ENCODE measurements around the gene WDR49.
A peak's percentile ranks its signal among the peaks of the same experiment; 100 is the strongest.

The WDR49 gene

DNA sequence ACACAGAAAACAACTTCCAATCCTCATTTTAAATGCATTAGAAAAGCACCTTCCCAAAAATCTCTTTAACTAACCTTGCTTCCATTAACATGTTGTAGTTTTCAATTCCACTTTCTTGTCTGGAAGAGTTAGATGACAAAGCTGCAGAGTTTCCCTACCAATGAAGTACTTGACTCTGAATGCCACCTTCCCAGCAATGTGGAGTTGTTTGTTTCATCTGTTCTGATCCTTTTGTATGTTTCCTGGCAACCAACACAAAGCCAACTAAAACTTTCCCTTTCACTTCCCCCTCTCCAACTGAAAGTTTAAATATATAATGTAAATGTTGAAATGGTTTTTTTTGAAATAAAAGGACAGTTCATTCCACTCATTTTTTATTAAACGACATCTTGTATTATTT is at the start of gene WDR49:
Gene WDR49 (minus strand): TSS at position 183 of the 400 bp plus-strand sequence. CDS start 517 bp downstream, outside the sequence.
- no peak for DNase-seq (ENCODE audit: low spot score)

DNA sequence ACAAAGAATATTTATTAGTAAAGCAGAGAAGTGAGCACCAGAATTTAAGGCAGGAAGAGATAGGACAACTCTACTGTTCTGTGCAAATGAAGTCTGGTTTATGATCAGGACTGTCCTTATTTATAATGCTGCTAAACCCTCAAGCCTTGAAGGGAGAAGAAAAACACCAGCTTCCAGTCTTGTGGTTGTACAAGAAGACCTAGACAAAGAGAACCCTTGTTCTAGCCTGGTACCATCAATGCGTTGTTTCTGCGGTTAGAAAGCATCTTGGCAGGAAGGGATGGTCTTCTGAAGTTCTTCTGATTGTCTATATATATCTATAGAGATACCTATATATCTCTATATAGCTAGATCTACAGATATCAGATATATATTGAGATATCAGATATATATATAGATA is 47.2 kb upstream of the WDR49 start:
- peak; percentile 86 for DNase-seq (ENCODE audit: low spot score)

DNA sequence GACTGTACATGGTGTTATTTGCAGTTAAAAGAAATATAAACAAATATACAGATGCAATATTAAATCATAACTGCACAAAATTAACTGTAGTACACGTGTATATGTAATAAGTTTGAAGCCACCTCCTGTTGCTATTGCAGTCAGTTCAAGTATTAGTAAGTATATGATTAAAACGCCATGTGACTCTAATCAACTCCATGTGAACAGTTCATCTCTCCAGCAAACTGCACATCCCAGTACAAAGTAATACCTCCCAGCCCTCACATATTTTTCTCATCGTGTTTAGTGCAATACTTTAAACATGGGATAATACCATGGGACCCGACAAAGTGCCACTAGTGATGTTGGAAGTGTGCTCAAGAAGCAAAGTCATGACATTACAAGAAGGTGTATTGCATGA is 46.3 kb upstream of the WDR49 start:
- DNase-seq (ENCODE audit: low spot score): no peak

DNA sequence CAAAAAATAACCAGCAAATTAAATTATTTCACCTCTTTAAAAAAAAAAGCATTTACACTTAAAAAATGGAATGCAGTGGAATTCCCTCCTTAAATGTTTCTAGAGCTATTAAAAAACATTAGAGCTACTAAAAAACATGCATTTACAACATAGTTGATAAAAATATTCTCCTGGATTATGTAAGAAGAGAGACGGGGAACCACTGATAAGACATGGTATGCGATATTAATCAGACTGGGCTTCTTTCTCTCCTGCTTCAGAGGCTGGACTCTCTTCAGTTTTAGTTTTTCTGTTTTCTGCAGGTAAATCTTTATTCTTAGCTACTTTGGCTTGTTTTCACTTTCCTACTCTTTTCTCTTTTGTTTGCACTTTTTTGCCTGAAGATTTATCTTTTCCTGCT is 40.4 kb upstream of the WDR49 start:
- DNase-seq (ENCODE audit: low spot score): no peak

DNA sequence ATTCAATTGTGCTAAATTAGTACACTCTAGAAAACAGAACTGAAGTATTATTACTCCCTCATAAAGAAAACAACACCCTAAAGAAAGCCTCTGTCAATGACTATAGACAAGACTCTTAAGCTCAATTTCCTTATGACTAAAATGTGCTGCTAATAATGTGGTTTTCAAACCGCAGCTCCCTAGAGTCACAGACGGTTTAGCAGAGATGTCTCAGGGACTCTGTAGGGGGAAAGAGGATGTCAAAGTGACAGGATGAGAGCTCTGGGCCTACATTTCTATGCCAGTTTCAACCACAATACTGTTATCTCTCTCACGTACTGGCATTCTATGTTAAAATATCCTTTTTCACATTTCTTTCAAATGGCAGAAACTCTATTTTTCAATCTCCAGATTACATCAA is 37.6 kb upstream of the WDR49 start:
- DNase-seq (ENCODE audit: low spot score): no peak

DNA sequence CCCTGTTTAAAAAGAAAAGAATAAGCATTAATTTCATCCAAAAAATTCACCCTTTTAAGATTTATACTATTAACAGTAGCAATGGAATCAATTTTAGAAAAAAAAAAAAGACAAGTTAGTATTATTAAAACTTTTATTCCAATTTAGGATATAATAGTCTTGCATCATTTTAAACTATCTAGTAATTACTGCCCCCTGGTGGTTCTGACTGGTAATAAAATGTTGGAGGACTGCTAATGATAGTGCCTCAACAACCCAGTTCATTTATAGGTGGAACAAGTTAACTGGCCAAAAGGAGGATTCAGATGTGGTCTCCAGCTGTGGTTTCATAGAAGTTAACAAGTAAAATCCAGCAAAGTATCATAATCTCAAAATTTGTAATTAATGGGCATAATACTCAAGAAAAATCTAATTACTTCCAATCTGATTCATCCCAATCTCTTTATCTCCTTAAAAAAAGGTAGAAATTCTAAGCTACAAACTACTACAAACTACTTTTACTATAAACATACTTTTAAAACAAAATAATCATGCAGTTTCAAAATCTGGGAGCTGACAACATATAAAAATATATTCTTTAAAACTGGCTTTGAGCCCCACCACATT is 30.7 kb upstream of the WDR49 start:
- DNase-seq (ENCODE audit: low spot score): peak; percentile 68

DNA sequence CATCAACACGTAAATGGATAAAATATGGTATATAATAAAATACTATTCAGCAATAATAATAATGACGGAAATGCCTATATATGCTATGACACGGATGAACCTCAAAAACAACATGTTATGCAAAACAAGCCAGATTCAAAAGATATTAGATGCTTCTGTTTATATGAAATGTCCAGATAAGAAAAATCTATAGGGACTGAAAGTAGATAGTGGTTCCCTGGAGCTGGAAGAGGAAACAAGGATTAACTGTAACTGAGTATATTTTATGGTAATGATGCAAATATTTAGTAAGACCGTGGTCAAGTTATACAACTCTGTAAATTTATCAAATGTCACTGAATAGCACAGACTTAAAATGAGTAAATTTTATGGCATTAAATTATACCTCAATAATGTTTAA is 25.8 kb upstream of the WDR49 start:
- no peak for DNase-seq (ENCODE audit: low spot score)

DNA sequence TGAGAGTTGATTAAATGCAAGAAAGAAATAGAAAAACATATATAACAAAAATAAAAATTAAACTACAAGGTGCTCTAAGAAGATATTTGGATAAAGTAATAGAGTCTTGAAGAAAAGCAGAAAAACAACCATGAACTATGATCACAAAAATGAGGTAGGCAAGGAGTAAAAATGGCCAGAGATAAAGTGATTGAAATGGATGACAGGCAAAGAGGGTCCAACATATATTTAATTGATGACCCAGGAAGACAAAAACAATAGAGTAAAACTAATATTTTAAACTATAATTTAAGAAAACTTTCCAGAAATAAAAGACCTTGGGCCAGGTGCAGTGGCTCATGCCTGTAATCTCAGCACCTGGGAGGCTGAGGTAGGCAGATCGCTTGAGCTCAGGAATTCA is 22.1 kb upstream of the WDR49 start:
- DNase-seq (ENCODE audit: low spot score): no peak

DNA sequence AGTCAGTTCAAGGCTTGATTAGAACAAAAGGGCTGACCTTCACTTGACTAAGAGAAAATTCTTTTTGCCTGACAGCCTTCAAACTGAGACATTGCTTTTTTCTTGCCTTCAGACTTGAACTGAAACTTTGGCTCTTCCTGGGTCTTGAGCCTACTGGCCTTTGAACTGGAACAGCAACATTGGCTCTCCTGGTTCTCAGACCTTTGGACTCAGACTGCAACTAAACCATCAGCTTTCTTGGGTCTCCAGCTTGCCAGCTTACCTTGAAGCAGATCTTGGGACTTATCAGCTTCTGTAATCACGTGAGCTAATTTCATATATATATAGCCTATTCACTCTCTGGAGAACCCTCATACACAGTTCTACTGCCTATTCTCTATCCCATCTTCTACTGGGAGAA is 19.5 kb upstream of the WDR49 start:
- DNase-seq (ENCODE audit: low spot score): no peak

DNA sequence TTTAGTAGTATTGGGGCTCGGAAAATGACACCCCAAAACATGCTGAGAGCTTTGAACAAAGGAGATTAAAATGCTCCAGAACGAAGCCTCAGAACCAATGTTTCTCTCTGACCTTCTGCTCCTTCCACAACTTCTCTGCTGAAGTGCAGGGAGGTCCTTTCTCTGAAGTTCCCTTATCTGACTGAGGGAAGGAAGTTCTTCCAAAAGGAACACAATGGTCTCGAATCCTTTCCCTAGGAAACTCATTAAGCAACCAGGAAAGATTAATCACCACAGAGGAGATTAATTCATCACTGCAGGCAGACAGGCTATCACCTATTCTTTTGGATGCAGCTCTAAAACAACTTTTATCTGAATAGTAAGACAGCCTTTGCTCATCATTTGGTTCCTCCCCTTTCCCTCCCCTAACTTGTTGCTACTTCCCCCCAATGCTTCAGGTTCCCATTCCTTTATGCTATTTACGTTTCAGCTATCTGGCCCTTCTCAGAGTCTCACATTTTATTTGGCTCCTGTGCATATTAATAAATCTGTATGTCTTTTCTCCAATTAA is 18.2 kb upstream of the WDR49 start:
- no peak for DNase-seq (ENCODE audit: low spot score)

DNA sequence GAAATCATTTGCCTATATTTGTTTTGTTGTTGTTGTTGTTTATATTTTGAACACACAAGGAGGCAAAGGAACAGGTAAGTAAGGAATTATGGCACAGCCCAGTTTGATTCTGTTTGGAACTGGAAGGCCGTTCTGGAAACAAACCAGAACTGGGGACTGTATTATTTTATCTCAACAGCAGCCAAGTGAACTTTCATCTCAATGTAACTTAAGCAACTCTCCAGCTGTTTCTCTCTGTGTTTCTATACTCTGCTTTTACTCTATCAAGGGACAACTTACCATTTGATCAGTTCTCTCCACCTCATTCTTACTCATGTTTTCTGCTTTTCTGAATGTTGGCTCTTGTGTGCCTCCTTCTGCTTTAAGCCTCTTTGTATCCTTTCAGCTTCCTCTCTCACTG is 16.0 kb upstream of the WDR49 start:
- no peak for DNase-seq (ENCODE audit: low spot score)

DNA sequence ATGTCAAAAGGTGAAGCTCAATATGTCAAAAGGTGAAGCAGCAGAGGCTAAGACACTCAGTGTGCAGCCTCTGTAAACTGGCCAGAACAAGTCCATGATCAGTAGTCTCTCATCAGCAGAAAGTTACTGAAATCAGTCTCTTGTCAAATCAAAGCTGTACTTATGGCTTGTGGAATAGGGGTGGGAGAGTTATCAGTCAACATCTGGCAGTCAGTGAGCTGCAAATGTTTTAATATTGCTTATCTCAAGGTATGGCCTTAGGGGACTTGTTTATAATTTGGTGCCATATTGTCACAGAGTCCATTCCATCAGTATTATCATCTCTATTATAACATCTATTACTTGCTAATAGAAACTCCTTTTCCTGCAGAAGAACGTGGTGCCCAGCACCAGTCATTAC is 14.9 kb upstream of the WDR49 start:
- no peak for DNase-seq (ENCODE audit: low spot score)

DNA sequence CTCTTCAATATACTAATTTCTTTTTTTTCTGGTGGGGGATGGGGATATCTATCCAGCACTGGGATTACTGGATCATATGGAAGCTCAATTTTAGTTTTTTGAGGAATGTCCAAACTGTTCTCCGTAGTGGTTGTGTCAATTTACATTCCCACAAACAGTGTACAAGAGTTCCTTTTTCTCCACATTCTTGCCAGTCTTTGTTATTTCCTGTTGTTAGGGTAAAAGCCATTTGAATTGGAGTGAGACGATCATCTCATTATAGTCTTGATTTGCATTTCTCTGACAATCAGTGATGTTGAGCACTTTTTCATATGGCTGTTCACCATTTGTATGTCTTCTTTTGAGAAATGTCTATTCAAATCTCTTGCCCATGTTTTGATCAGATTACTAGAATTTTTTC is 12.8 kb upstream of the WDR49 start:
- no peak for DNase-seq (ENCODE audit: low spot score)

DNA sequence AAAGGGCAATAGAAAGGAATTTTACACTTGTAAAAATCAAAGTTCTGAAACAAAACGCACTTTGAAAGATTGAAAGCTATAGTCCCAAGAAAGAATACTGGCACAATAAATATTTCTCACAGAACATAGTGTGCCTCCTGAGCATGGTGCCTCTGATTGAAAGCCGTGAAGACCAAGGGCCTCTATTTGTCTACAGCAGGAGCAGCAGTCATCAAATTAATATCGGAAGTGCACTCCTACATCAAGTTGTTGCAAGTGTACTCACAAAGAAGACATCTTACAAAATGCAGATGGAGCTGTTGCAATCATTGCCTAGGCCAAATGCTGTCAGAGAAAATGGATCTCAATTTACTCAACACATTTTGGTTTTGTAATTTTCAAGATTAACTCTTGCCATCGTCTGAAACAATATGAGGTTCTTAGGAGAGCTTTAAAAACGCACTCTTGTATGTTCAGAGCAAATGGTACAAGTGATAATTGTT is 9.2 kb upstream of the WDR49 start:
- DNase-seq (ENCODE audit: low spot score): no peak

DNA sequence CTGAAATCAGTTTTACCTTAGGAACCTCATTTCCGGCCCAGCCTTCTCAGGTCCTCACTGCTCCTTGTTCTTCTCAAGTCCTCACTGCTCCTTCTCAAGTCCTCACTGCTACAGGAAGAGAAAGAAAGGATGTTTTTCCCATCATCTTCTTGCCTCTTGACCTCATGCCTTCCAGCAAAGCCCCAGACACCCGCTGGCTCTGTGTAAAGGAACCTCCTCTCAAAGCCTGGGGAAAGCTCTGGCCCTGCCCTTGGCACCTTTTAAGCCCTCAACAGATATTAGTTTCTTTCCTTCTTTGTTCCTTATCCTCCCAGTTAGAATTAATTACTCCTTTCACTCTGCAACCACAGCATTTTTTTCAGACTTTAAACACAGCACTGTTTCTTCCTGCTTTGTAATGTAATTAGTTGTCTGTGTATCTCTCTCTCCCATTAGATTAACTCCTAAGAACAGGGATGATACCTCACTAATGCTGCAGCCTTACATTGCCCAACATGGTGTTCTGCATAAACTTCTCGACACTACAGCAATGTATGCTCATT is 4.0 kb upstream of the WDR49 start:
- no peak for DNase-seq (ENCODE audit: low spot score)

DNA sequence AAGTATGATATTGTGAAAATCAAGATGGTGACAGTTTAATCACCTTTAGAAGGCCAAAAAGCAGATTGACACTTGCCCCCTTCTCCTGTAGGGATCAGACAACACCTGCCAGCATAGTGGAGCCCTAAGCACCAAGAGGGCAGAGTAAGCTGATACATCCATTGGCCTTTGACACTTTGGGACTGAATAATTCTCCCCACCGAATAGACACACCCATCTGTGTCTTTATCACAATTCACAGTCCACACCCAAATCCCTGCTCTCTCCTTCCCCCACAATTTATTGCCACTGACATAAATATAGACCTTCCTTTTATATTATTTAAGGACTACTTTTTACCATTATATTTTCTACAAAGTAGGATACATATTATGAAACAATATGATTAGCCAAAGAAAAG is 3.1 kb upstream of the WDR49 start:
- no peak for DNase-seq (ENCODE audit: low spot score)

DNA sequence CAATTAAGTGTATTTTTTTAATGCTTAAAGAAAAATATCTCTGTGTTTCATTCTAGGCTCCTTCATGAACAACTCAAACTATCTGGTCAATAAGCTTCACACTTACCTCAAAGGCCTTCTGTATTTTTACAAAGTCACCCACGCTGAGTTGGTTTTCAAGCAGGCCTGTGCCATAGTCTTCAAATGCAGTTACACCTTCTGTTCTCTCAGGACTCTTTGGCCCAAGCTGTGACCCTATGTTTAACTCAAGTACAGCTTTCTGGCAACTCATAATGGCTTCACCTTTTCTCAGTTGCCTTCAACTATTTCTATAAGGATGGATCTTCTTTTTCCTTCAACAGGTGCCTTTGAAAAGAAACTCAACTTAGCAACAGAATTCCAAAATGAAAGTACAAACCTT is 587 bp downstream of the WDR49 start:
- DNase-seq (ENCODE audit: low spot score): no peak

DNA sequence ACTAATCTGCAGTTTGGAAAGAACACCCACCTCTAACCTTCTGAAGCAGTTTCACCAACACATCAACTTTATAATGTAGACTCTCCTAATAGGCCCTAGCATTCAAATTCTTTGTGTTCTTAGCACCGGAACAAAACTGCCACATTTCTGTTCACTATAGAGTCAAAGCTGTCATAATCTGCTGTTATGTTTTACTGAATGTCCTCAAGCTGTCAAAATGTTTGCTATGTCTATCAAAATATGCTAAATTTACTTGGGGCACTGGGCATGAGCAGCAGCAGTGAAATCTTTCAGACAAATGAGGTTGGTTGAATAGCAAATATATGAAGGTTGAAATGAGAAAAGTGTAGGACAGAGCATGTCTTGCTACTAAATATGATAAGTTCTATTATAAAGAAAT is 1.9 kb downstream of the WDR49 start:
- no peak for DNase-seq (ENCODE audit: low spot score)

DNA sequence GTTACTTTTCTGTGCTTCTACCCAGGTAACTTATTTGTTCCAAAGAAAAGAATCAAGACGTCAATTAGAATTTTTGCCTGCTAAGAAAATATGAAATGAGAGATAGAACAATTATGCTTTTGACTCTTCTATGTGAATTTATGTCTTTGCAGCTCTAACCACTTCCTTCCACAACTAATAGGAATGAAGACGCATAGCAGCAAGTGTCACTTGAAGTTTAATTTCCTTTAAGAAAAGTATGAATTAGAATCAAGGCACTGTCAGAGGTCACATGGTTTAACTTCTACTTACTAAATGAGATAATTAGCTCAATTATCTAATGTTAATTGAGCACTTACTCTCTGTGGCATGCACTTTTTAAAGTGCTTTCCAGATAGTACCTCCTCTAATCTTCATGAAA is 3.3 kb downstream of the WDR49 start:
- no peak for DNase-seq (ENCODE audit: low spot score)

DNA sequence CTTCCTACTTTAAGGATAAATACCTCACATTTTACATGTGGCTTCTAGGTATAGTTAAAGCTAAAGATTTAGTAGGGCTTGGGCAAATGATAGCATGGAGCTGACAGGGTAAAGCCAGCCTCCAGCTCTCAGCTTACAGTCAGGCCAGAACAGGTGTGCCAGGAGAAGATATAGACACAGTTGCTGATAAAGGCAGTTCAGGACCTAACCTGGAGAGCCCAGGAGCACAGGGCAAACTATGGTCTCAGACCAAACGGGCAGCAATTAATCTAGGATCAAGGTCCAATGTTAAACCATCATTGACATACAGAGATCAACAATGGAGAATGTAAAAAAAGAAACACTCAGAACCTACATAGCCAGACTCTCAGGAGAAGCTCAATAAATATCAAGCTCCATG is 4.0 kb downstream of the WDR49 start:
- no peak for DNase-seq (ENCODE audit: low spot score)

DNA sequence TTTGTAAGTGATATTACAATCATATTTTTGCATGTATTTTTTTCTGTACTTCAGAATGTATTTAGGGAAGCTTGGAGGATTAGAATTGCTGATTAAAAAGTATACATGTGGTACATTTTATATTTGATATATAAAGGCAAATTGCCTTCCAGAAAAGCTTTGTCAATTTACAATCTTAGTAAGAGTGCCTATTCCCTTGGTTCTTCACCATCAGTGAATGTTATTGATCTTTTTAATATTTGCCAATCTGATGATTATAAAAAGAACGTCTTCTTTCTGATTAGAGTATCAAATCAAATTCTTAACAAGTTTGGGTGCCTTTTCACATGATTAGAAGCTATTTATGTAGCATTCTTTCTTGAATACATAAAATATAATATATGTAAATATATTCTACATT is 9.1 kb downstream of the WDR49 start:
- DNase-seq (ENCODE audit: low spot score): no peak

DNA sequence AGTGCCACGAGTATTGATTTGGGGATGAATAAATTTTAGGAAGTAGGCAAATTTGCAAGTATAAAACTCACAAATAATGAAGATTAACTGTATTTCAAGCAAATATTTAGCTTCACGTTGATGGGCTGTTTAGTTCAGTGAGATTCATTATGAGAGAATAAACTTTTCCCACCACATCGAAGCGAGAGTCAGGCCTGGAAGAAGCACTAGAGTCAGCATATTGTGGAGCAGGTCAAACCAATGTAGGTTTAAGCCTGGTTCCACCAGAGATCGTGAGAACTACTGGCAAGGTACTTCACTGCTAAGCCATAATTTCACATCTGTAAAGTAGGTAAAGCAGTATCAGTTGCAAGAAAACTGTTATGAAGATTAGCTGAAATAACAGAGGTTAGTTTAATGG is 22.3 kb downstream of the WDR49 start:
- no peak for DNase-seq (ENCODE audit: low spot score)

DNA sequence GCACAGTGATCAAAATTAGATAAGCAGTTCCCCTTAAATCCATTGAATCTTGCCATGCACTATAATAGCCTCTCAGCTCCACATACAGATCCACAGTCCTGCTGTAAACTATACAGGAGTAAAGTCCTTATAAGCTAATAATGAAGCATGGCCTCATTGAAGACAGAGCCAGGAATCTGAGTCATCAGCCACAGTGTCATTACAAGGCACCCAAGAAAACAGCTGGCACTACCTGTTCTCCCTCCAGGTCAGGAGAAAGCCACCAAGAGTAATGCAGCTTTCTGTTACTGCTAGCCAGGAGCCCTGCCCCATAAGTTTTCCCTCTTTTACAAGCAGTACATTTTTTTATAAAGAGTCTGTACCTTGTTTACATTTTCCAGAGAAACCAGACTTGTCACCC is 27.3 kb downstream of the WDR49 start:
- no peak for DNase-seq (ENCODE audit: low spot score)

DNA sequence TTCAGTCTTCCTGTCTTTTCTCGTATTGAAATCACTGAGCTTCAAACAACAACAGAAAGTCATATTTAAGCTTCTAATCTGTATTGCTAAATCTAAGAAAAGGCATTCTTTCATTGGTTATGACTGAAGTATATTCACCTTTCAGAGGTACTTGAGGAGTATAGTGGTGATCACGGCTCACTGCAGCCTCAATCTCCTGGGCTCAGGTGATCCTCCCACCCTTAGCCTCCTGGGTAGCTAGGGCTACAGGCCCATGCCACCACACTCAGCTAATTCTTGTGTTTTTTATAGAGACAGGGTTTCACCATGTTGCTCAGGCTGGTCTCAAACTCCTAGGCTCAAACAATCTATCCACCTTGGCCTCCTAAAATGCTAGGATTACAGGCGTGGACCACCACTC is 38.7 kb downstream of the WDR49 start:
- no peak for DNase-seq (ENCODE audit: low spot score)

Data from COLO829 (cell line).